GM21576 (cell line): ENCODE results near the gene KRTAP4-9.
"Not testable (repeated sequence)": the region's sequence is repeated elsewhere in the genome, so short reads cannot be mapped to it uniquely, and the experiment has no call there.

Source experiments
- ATAC-seq: cut with Tn5 transposase; IDR thresholded peaks from one replicate; pipeline ENCODE4 v1.9.1; 2021; ENCODE audit warnings: mild to moderate bottlenecking, moderate library complexity; ENCODE audit not compliant: unreplicated experiment

KRTAP4-9 gene

GRCh38 chr17:41126412-41126811 is 21.2 kb downstream of the KRTAP4-9 start:
- ATAC-seq, result no peak

DNA sequence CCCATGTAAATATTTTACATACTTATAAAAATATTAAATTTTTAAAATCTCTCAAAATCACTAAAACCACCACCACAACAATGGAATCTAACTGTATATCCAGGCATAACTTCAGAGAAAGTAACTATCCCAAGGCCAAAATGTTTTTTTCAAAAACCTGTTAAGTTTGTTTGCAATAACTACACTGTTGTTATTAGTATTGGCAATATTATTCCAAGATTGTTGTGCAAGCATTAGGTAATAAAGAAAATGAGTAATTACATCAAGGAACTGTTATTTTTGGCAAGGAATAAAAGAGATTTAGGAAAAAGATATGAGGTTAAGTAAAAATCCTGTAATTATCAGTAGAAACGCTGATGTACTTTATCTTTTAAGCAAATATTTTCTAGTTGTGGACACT is 22.2 kb downstream of the KRTAP4-9 start:
- ATAC-seq, result no peak

DNA sequence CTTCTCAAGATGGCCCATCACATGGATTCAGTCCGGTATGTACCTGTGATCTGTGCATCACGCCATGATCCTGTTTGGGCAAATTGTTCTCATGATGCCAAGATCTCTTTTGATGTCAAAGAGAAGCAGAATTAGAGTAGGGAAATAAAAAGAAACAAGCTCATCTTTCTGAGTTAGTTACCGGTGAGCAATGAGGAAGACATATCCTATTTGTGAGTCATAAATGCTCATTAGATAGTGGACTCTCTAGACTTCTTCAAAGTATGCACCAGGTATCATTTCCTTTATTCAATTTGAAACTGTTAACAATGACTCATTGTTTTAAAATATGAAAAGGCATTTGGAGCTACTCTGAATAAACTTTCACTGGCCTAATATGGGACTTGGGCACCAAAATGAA is 26.8 kb downstream of the KRTAP4-9 start:
- no peak for ATAC-seq

DNA sequence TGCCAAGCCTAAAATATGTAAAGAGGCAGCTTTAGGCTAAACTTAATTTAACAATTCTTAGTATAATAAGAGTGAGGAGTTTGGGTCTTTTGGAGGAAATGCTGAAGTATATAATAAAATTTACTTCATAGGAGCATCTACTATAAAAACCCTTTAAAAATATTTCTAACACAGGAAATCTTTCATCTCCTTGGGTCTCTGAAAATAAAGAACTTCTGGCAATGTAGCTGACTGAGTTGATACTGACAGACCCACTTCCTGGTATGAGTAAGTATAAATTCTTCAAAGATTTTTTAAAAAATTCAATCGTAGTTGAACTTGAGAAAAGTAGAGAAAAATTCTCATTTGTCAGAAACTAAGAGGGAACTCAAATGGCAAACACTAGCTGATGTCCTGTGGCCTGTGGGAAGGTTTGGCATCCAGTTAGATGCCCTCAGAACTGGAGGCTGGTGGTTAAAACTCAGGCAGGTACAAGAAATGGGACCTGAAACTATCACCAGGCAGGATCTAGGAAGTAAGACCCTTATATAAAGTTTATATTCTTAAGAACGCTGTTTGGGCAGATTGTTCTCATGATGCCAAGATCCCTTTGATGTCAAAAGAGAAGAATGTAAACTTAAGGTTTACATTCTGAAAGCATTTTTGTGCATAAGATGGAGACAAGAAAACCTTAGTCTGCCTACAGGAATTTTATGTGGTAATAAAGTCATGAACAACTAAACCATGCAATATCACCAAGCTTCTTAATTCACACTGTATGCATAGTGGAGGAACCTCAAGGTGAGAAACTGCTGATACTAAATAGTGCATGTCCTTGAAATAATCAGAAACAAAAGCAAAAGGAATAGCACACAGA is 28.9 kb downstream of the KRTAP4-9 start:
- no peak for ATAC-seq

GRCh38 chr17:41139865-41140264 is 34.7 kb downstream of the KRTAP4-9 start:
- ATAC-seq, result not testable (repeated sequence)

DNA sequence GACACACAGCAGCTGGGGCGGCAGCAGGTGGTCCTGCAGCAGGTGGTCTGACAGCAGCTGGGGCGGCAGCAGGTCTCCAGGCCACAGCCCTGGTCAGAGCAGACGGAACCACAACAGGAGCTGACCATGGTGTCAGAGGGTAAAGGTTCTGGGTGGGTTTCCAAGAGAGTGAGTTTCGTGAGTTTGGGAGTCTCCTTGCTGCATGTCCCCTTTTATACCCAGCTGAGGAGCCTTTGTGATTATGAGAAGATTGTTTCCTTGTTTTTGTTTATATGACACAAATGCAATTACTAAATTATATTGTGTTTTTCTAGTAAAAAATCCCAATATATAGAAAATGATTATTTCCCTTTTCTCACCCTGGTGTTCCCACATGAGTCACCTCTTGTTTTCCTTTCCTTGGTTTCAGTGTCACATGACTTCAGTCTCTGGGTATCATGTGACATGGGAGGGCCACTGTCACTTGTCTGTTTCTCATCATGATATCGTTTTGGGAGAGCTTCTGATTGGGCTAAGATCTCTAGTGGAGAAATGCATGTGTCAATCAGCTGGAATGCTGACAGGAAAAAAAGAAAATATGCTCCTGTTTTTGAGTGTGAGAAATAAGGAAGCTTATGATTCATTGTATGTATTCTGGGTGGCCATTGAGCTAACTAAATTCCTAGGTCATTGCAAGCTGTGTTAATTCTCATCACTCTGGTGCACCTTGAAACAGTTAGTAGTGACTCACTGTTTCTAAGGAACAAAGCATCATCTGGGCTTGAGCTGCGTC is 35.4 kb downstream of the KRTAP4-9 start, which contains the start of gene KRTAP4-6:
Gene KRTAP4-6, minus strand, starts transcription at position 185 of the 772 bp plus-strand sequence. Its CDS starts 57 bp downstream, at position 128.
- no peak for ATAC-seq

GRCh38 chr17:41141361-41141760 is 36.2 kb downstream of the KRTAP4-9 start:
- no peak for ATAC-seq

- ATAC-seq, result no peak
Measured at GRCh38 chr17:41144846-41145245, 39.7 kb downstream of the KRTAP4-9 start.

DNA sequence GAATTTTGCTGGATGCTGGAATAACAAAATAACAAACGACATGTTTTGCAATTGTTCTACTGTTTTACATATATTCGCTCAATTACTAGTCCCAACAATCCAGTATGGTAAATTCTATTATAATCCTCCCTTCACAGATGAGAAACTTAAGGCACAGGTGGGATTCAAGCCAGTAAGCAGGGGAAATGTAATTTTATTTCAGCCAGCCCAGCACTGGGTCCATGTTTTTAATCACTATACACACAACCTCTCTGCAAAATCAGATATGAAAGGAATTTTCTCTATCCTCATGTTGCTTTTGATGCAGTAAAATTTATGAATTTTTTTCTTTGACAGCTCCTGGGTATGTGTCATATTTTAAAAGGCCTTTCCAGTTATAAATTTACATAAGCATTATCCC is 40.1 kb downstream of the KRTAP4-9 start:
- no peak for ATAC-seq

- ATAC-seq, result no peak
Measured at GRCh38 chr17:41147531-41148204, 42.5 kb downstream of the KRTAP4-9 start.

DNA sequence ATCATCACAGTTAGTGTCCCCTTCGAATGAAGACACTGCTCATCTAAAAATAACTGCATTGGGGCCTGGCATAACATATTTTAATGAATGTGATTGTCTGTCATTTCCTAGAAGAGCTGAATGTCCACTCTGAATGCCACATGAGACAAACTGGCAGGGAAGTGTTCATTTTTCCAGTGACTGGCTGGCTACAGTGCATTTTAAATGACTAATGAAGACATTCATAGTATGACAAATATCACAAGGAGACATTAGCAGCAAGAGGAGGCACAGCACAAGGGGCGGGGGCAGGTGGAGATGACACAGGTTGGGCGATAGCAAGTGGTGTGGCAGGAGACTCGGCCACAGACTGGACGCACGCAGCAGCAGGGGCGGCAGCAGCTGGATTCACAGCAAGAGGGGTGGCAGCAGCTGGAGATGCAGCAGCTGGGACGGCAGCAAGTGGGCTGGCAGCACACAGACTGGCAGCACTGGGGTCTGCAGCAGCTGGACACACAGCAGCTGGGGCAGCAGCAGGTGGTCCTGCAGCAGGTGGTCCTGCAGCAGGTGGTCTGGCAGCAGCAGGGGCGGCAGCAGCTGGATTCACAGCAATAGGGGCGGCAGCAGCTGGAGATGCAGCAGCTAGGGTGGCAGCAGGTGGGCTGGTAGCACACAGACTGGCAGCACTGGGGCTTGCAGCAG is 43.9 kb downstream of the KRTAP4-9 start:
- ATAC-seq, result not testable (repeated sequence)

DNA sequence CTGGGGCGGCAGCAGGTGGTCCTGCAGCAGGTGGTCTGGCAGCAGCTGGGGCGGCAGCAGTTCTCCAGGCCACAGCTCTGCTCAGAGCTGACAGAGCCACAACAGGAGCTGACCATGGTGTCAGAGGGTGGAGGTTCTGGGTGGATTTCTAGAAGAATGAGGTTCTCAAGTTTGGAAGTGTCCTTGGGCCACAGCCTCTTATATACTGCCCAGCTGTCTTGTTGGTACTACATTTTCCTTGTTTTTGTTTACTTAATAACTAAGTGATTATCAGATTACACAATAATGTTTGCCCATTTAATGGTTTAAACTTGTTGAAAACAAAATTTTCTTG is 44.4 kb downstream of the KRTAP4-9 start, which contains the start of gene KRTAP4-5:
Gene KRTAP4-5, minus strand, starts transcription at position 174 of the 334 bp plus-strand sequence. Its CDS starts 58 bp downstream, at position 116.
- no peak for ATAC-seq

DNA sequence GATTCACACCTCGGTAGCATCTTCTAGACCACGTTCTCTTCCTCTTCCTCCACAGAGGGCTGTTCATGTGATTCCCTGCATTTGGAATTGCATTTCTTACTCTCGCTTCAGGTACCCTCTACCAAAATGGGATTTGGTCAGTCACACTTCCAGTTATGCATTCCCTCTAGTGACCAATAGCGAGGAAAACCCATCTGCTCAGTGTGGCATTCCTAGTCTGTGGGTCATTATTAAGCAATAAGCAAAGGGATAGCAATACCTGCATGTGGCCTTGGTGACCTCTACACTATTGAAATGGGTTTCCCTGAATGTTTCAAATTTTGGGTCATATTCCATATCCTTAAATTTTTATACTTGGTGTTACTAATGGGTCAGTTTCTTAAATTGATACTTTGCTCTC is 44.8 kb downstream of the KRTAP4-9 start:
- no peak for ATAC-seq

GRCh38 chr17:41151525-41151924 is 46.3 kb downstream of the KRTAP4-9 start:
- ATAC-seq, result no peak

DNA sequence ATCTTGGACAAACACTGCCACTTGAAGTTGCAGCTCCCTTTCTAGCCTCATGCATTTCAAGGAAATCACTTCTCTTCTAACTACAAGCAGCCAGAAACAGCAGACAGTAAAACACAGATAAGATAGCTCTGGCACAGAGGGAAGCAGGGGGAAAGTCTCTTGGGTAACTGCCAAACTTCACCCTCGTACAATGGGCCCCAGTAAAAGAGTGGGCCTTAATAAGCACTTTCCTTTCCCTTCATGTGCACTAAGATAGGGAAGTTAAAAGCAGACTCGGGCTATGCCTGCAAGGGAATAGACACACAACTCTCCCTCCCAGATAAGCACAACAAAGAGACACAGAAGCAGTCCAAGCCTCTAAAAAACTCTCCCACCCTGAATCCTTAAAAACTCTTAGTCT is 48.7 kb downstream of the KRTAP4-9 start:
- ATAC-seq, result no peak
